ENCODE data around the gene RBM17.

Gene RBM17

DNA sequence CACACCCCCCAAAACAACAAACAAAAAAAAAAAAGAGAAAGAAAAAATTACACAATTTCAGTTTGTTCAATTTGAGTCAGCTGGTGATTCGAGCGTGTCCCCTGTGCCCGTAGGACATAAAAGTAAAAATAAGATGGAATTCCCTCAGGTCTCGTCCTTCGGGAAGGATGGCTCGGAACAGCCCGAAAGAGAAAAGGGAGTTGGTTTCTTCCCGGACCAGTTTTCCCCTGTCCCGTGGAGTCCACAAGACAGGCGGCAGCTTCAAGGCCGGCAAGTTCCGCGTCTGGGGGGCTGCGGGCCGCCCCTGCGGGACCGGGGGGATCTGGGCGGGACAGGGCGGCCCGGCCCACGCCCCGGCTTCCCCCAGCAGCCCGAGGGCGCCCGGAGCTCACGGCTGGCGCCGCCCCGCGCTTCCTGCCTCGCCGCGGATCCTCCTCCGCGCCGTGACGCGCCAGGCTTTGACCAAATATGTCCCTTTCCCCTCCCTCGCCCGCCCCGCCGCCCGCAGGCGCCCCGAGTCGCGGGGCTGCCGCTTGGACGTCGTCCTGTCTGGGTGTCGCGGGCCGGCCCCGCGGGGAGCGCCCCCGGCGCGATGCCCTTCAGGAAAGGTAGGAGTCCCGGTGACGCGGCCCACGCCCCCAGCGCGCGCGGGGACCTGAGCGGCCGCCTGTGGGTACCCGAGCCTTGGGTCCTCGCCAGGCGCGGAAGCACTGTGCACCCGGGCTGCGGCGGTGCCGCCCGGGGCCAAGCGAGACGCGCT is 55.8 kb downstream of the RBM17 start:
- no peak for TF ChIP-seq PAX5 (IDR thresholded peaks at IDR 0.05; ENCODE audit: insufficient read depth, low read length, severe bottlenecking)
- peak; percentile 40; the same call in 1 of the 2 replicates for TF ChIP-seq POLR2A (IDR thresholded peaks at IDR 0.05; ENCODE audit: low read depth, low read length)
- DNase-seq (ENCODE audit: insufficient read length, low spot score) (peak; percentile 89), FAIRE-seq (peak; percentile 92)

DNA sequence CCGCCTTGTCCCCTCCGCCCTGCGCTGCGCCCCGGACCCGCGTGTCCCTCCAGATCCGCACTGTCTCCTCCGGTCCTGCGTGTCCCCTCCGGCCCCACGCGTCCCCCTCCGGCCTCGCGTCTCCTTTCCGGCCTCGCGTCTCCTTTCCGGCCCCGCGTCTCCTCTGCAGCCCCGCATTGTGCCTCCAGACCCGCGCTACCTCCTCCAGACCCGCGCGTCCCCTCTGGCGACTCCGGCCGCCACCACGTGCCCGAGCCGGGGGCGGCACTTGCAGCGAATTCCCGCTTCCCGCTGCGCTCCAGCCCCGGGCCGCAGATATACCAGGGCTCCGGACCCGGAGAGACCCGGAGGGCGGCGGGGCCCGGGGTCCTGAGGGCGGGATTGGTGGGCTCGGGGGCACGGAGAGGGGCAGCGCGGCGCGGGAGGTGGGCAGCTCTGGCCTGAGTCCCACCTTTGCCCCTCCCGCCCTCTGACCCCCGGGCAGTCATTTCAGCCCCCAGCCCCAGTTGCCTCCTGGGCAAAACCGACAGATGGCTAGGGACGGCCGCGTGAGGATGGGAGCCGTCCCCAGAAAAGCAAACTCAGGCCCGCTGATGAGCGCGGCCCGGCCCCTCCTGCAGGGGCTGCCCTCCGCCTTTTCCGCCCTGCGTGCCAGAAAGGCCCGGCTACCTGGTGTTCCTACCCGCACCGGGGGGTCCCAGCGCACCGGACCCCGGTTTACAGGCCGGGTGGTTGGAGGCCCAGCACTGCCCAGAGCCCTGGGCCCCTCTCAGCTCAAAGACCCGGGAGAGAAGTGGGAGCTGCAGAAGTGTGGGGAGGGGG is 56.5 kb downstream of the RBM17 start:
- no peak for FAIRE-seq

GRCh38 chr10:6146013-6146785 is 57.4 kb downstream of the RBM17 start:
- DNase-seq (ENCODE audit: insufficient read length, low spot score) (no peak), FAIRE-seq (no peak)
- TF ChIP-seq PAX5 (IDR thresholded peaks at IDR 0.05; ENCODE audit: insufficient read depth, low read length, severe bottlenecking) (no peak), POU2F2 (IDR thresholded peaks at IDR 0.05; ENCODE audit: low read depth, low read length) (no peak), POLR2AphosphoS5 (IDR thresholded peaks at IDR 0.05; ENCODE audit: low read depth, low read length) (no peak), TAF1 (IDR thresholded peaks at IDR 0.05; ENCODE audit: low read depth, low read length) (no peak), SPI1 (IDR thresholded peaks at IDR 0.05; ENCODE audit: low read depth, low read length) (no peak), POLR2A (IDR thresholded peaks at IDR 0.05; ENCODE audit: low read depth, low read length) (no peak)

More for the DNA sequence above, 56.5 kb downstream of the RBM17 start:
- no peak for DNase-seq (ENCODE audit: insufficient read length, low spot score)
- TF ChIP-seq PAX5 (IDR thresholded peaks at IDR 0.05; ENCODE audit: insufficient read depth, low read length, severe bottlenecking) (no peak), TAF1 (IDR thresholded peaks at IDR 0.05; ENCODE audit: low read depth, low read length) (no peak)

DNA sequence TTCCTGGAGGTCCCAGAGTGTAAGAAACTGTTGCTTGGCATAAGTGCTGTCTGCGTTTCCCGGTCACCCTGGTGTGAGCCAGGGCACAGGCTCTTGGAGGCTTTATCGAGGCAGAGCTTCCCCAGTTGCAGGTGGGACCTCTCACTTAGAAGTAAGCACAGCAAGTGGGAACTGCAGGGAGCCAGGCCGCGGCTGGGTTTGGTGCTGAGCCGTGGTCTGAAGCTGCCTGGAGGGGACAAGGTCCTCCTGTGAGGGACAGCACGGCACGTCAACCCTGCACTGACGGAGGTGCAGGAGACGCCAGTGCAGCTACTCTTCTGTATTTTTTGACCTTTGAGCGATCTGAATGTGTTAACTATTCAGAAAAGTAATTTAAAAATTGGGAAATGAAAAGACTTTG is 58.1 kb downstream of the RBM17 start:
- FAIRE-seq, result no peak
- no peak for DNase-seq (ENCODE audit: insufficient read length, low spot score)
- TF ChIP-seq POLR2A (IDR thresholded peaks at IDR 0.05; ENCODE audit: low read depth, low read length), result no peak
- no peak for TF ChIP-seq SPI1 (IDR thresholded peaks at IDR 0.05; ENCODE audit: low read depth, low read length)
- TF ChIP-seq TAF1 (IDR thresholded peaks at IDR 0.05; ENCODE audit: low read depth, low read length), result no peak
- no peak for TF ChIP-seq POU2F2 (IDR thresholded peaks at IDR 0.05; ENCODE audit: low read depth, low read length)
- TF ChIP-seq PAX5 (IDR thresholded peaks at IDR 0.05; ENCODE audit: insufficient read depth, low read length, severe bottlenecking), result no peak
- no peak for TF ChIP-seq POLR2AphosphoS5 (IDR thresholded peaks at IDR 0.05; ENCODE audit: low read depth, low read length)

- TF ChIP-seq POLR2AphosphoS5 (IDR thresholded peaks at IDR 0.05; ENCODE audit: low read depth, low read length) (no peak), SPI1 (IDR thresholded peaks at IDR 0.05; ENCODE audit: low read depth, low read length) (no peak), TAF1 (IDR thresholded peaks at IDR 0.05; ENCODE audit: low read depth, low read length) (no peak), POLR2A (IDR thresholded peaks at IDR 0.05; ENCODE audit: low read depth, low read length) (no peak), PAX5 (IDR thresholded peaks at IDR 0.05; ENCODE audit: insufficient read depth, low read length, severe bottlenecking) (no peak), POU2F2 (IDR thresholded peaks at IDR 0.05; ENCODE audit: low read depth, low read length) (no peak)
- FAIRE-seq (peak; percentile 91), DNase-seq (ENCODE audit: insufficient read length, low spot score) (no peak)
These were observed 59.4 kb downstream of the RBM17 start for GRCh38 chr10:6148251-6148701.

DNA sequence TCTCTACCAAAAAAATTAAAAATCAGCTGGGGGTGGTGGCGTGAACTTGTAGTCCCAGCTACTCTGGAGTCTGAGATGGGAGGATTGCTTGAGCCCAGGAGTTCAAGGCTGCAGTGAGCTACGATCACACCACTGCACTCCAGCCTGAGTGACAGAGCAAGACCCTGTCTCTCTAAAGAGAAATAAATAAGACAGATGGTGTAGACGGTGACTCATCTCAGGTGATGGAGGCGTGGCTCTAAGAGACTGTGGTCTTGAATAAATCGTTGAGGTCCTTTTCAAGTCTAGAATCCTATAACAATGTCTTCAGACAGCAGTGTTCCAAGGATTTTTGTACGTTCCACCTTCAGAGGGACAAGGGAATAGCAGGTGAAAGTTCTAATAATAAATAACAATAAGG is 60.1 kb downstream of the RBM17 start:
- TF ChIP-seq SPI1 (IDR thresholded peaks at IDR 0.05; ENCODE audit: low read depth, low read length), result no peak
- no peak for TF ChIP-seq POLR2AphosphoS5 (IDR thresholded peaks at IDR 0.05; ENCODE audit: low read depth, low read length)
- TF ChIP-seq POLR2A (IDR thresholded peaks at IDR 0.05; ENCODE audit: low read depth, low read length), result no peak
- TF ChIP-seq POU2F2 (IDR thresholded peaks at IDR 0.05; ENCODE audit: low read depth, low read length), result no peak
- no peak for TF ChIP-seq PAX5 (IDR thresholded peaks at IDR 0.05; ENCODE audit: insufficient read depth, low read length, severe bottlenecking)
- TF ChIP-seq TAF1 (IDR thresholded peaks at IDR 0.05; ENCODE audit: low read depth, low read length), result no peak
- DNase-seq (ENCODE audit: insufficient read length, low spot score) (no peak), FAIRE-seq (no peak)

GRCh38 chr10:6151087-6151977 is 62.5 kb downstream of the RBM17 start:
- DNase-seq (ENCODE audit: insufficient read length, low spot score), result no peak
- FAIRE-seq, result peak; percentile 97
- TF ChIP-seq SPI1 (IDR thresholded peaks at IDR 0.05; ENCODE audit: low read depth, low read length) (peak; percentile 74), POLR2A (IDR thresholded peaks at IDR 0.05; ENCODE audit: low read depth, low read length) (no peak)

- TF ChIP-seq SPI1 (IDR thresholded peaks at IDR 0.05; ENCODE audit: low read depth, low read length), result peak; percentile 64
- TF ChIP-seq POLR2AphosphoS5 (IDR thresholded peaks at IDR 0.05; ENCODE audit: low read depth, low read length), result no peak
- no peak for TF ChIP-seq POLR2A (IDR thresholded peaks at IDR 0.05; ENCODE audit: low read depth, low read length)
- FAIRE-seq (no peak), DNase-seq (ENCODE audit: insufficient read length, low spot score) (no peak)
These were observed 65.0 kb downstream of the RBM17 start for GRCh38 chr10:6153845-6154244.

GRCh38 chr10:6154566-6154965 is 65.7 kb downstream of the RBM17 start:
- DNase-seq (ENCODE audit: insufficient read length, low spot score) (no peak), FAIRE-seq (no peak)
- TF ChIP-seq POLR2AphosphoS5 (IDR thresholded peaks at IDR 0.05; ENCODE audit: low read depth, low read length) (no peak), POLR2A (IDR thresholded peaks at IDR 0.05; ENCODE audit: low read depth, low read length) (no peak), SPI1 (IDR thresholded peaks at IDR 0.05; ENCODE audit: low read depth, low read length) (no peak), PAX5 (IDR thresholded peaks at IDR 0.05; ENCODE audit: insufficient read depth, low read length, severe bottlenecking) (no peak), TAF1 (IDR thresholded peaks at IDR 0.05; ENCODE audit: low read depth, low read length) (no peak), POU2F2 (IDR thresholded peaks at IDR 0.05; ENCODE audit: low read depth, low read length) (no peak)

Measured in GM12891 (cell line).